AG09309 (cell line): Measurements from ENCODE around the gene PLOD3.

ENCODE experiments used
- DNase-seq: peaks from one replicate; pipeline ENCODE4 v3.0.0-alpha.2; 2010; ENCODE audit warnings: low read depth
- H3K4me3 ChIP-seq: 2 replicates; pipeline ENCODE4 v1.5.1; 2011; ENCODE audit warnings: mild to moderate bottlenecking, low read depth, low read length, moderate library complexity; ENCODE audit not compliant: control insufficient read depth
- CTCF ChIP-seq: IDR thresholded peaks from 2 replicates; pipeline ENCODE4 v1.5.1; 2011; ENCODE audit warnings: mild to moderate bottlenecking, low read depth, low read length, inconsistent platforms; ENCODE audit not compliant: insufficient read depth, control insufficient read depth; ENCODE audit errors: missing control alignments

Gene PLOD3

GRCh38 chr7:101179117-101179516 lies 38.3 kb downstream of the PLOD3 start:
- no peak for DNase-seq
- H3K4me3 ChIP-seq = no peak overlapping the region
- no peak for TF ChIP-seq CTCF

- TF ChIP-seq CTCF = no peak
- H3K4me3 ChIP-seq = no peak overlapping the region
- no peak for DNase-seq
Observed at GRCh38 chr7:101177644-101178043, 39.7 kb downstream of the PLOD3 start.

- DNase-seq = no peak
- no peak for TF ChIP-seq CTCF
Observed at GRCh38 chr7:101175664-101176063, 41.7 kb downstream of the PLOD3 start.

GRCh38 chr7:101174322-101174854 lies 43.0 kb downstream of the PLOD3 start:
- DNase-seq = no peak
- H3K4me3 ChIP-seq = no peak overlapping the region
- TF ChIP-seq CTCF = no peak

More at GRCh38 chr7:101175664-101176063, 41.7 kb downstream of the PLOD3 start:
- no peak overlapping the region for H3K4me3 ChIP-seq

- no peak for TF ChIP-seq CTCF
- no peak overlapping the region for H3K4me3 ChIP-seq
- DNase-seq = no peak
Observed at GRCh38 chr7:101173752-101174244, 43.6 kb downstream of the PLOD3 start.

- no peak for TF ChIP-seq CTCF
- peak overlapping the region; percentile 15 for H3K4me3 ChIP-seq
- DNase-seq = no peak
Observed at GRCh38 chr7:101172854-101173751, 44.3 kb downstream of the PLOD3 start.
